Measurements from ENCODE around the gene THRA. TPM values are rescaled to one million over a fixed set of nuclear protein-coding genes. Genes with fewer than 3 reads are reported as not detected.
A peak's percentile ranks its signal among the peaks of the same experiment; 100 is the strongest.

Gene THRA
- polyA plus RNA-seq, 1 donor: 61.7 TPM

DNA sequence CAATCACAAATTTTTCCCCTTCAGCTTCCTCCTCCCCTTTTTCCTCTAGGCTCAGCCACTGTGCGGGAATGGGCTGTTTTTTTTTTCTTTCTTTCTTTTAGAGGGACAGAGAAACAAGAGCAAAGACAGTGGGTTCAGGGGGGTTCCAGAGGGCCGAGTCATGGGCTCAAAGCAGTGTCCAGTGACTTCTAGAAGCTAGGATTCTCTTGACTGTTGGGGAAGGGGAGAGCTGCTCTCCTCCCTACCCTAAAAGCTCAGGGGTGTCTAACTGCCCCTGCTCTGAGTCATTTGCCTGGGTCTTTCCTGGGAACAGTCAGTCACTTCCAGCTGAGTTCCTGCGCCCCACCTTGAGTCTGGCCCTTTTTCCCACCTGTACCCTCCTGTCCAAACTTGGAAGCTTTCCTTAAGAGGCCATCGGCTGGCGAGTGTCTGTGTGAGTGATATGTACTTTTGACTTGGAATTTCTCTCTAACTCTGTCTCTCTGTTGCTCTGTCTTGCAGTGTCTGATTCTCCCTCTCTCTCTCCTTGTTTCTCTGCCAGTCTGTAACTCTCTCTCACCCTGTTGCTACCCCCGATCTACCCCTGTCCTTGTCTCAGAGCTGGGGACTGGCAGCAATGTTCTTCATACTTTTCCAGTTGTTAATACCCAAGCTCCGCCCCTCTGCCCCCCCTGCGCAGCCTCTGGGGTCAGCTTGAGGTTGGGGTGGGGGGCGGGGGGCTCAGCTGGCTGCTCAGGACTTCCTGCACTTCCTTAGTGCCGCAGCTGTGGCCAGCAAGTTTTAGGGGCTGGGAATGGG is 2.4 kb downstream of the THRA start:
- no peaks in the 10 kb centered on the region for H3K27me3 ChIP-seq (ENCODE audit: control insufficient read depth, insufficient read depth, low read length)
- H3K4me1 ChIP-seq (ENCODE audit: control insufficient read depth, insufficient read depth, low read length): peaks cover 67% of the 10 kb centered on the region
- DNase-seq: peak in 1 of 2 donors; percentile 63
- 0% methylated on average over 1 of the region's 10 CpGs for WGBS (ENCODE audit: insufficient coverage, low lambda C conversion rate)
- H3K4me3 ChIP-seq (ENCODE audit: low read length): peak overlapping the region; percentile 99
- no peaks in the 10 kb centered on the region for H3K9me3 ChIP-seq (ENCODE audit: control insufficient read depth, low read depth, low read length)
- peaks cover 3% of the 10 kb centered on the region for H3K36me3 ChIP-seq (ENCODE audit: control insufficient read depth, insufficient read depth, low read length)
- peak overlapping the region; percentile 99 for H3K27ac ChIP-seq (ENCODE audit: low read length)

- H3K9me3 ChIP-seq (ENCODE audit: control insufficient read depth, low read depth, low read length): no peaks in the 10 kb centered on the region
- DNase-seq: no peak
- peaks cover 3% of the 10 kb centered on the region for H3K36me3 ChIP-seq (ENCODE audit: control insufficient read depth, insufficient read depth, low read length)
- WGBS (ENCODE audit: insufficient coverage, low lambda C conversion rate): no CpG with 5 or more reads among the region's 11 CpGs
- H3K27me3 ChIP-seq (ENCODE audit: control insufficient read depth, insufficient read depth, low read length): no peaks in the 10 kb centered on the region
- no peak overlapping the region for H3K4me3 ChIP-seq (ENCODE audit: low read length)
- peaks cover 74% of the 10 kb centered on the region for H3K4me1 ChIP-seq (ENCODE audit: control insufficient read depth, insufficient read depth, low read length)
- H3K27ac ChIP-seq (ENCODE audit: low read length): peak overlapping the region; percentile 99
Observed at GRCh38 chr17:40065769-40066510, 3.2 kb downstream of the THRA start.

DNA sequence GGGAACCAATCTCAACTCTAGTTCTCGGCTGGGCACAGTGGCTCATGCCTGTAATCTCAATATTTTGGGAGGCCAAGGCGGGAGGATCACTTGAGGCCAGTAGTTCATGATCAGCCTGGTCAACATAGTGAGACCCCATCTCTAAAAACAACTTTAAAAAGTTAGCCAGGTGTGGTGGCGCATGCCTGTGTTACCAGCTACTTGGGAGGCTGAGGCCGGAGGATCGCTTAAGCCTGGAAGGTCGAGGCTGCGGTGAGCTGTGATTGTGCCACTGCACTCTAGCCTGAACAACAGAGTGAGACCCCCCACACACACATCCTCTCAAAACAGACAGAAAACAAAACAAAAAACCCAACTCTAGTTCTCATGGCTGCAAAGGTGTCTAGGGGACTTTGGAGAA is 4.9 kb downstream of the THRA start:
- Histone ChIP-seq H3K4me1 (ENCODE audit: control insufficient read depth, insufficient read depth, low read length) (peaks cover 78% of the 10 kb centered on the region), H3K27ac (ENCODE audit: low read length) (peak overlapping the region; percentile 99), H3K36me3 (ENCODE audit: control insufficient read depth, insufficient read depth, low read length) (peaks cover 3% of the 10 kb centered on the region), H3K4me3 (ENCODE audit: low read length) (no peak overlapping the region), H3K27me3 (ENCODE audit: control insufficient read depth, insufficient read depth, low read length) (no peaks in the 10 kb centered on the region), H3K9me3 (ENCODE audit: control insufficient read depth, low read depth, low read length) (no peaks in the 10 kb centered on the region)
- no peak for DNase-seq
- no CpG with 5 or more reads among the region's 7 CpGs for WGBS (ENCODE audit: insufficient coverage, low lambda C conversion rate)

- H3K9me3 ChIP-seq (ENCODE audit: control insufficient read depth, low read depth, low read length): no peaks in the 10 kb centered on the region
- peak overlapping the region; percentile 99 for H3K27ac ChIP-seq (ENCODE audit: low read length)
- H3K4me3 ChIP-seq (ENCODE audit: low read length): no peak overlapping the region
- DNase-seq: peak in 1 of 2 donors; percentile 16
- H3K36me3 ChIP-seq (ENCODE audit: control insufficient read depth, insufficient read depth, low read length): peaks cover 3% of the 10 kb centered on the region
- WGBS (ENCODE audit: insufficient coverage, low lambda C conversion rate): no CpG with 5 or more reads among the region's 4 CpGs
- peaks cover 81% of the 10 kb centered on the region for H3K4me1 ChIP-seq (ENCODE audit: control insufficient read depth, insufficient read depth, low read length)
- H3K27me3 ChIP-seq (ENCODE audit: control insufficient read depth, insufficient read depth, low read length): no peaks in the 10 kb centered on the region
Observed at GRCh38 chr17:40068129-40068581, 5.4 kb downstream of the THRA start.

- DNase-seq: no peak
- Histone ChIP-seq H3K36me3 (ENCODE audit: control insufficient read depth, insufficient read depth, low read length) (peaks cover 3% of the 10 kb centered on the region), H3K9me3 (ENCODE audit: control insufficient read depth, low read depth, low read length) (no peaks in the 10 kb centered on the region), H3K4me3 (ENCODE audit: low read length) (no peak overlapping the region), H3K27me3 (ENCODE audit: control insufficient read depth, insufficient read depth, low read length) (no peaks in the 10 kb centered on the region), H3K4me1 (ENCODE audit: control insufficient read depth, insufficient read depth, low read length) (peaks cover 85% of the 10 kb centered on the region), H3K27ac (ENCODE audit: low read length) (peak overlapping the region; percentile 99)
- no CpG with 5 or more reads among the region's 5 CpGs for WGBS (ENCODE audit: insufficient coverage, low lambda C conversion rate)
Observed at GRCh38 chr17:40068584-40068916, 5.8 kb downstream of the THRA start.

- Histone ChIP-seq H3K27ac (ENCODE audit: low read length) (peak overlapping the region; percentile 99), H3K36me3 (ENCODE audit: control insufficient read depth, insufficient read depth, low read length) (peaks cover 5% of the 10 kb centered on the region), H3K4me1 (ENCODE audit: control insufficient read depth, insufficient read depth, low read length) (peaks cover 91% of the 10 kb centered on the region), H3K9me3 (ENCODE audit: control insufficient read depth, low read depth, low read length) (no peaks in the 10 kb centered on the region), H3K27me3 (ENCODE audit: control insufficient read depth, insufficient read depth, low read length) (no peaks in the 10 kb centered on the region), H3K4me3 (ENCODE audit: low read length) (peak overlapping the region; percentile 22)
- no CpG with 5 or more reads among the region's 14 CpGs for WGBS (ENCODE audit: insufficient coverage, low lambda C conversion rate)
- peak; percentile 90 for DNase-seq
Observed at GRCh38 chr17:40068917-40069750, 6.4 kb downstream of the THRA start.

- DNase-seq: peak; percentile 54 to 84
- WGBS (ENCODE audit: insufficient coverage, low lambda C conversion rate): no CpG with 5 or more reads among the region's 14 CpGs
- peaks cover 93% of the 10 kb centered on the region for H3K4me1 ChIP-seq (ENCODE audit: control insufficient read depth, insufficient read depth, low read length)
- H3K27ac ChIP-seq (ENCODE audit: low read length): peak overlapping the region; percentile 99
- H3K4me3 ChIP-seq (ENCODE audit: low read length): peak overlapping the region; percentile 3
- H3K9me3 ChIP-seq (ENCODE audit: control insufficient read depth, low read depth, low read length): no peaks in the 10 kb centered on the region
- peaks cover 13% of the 10 kb centered on the region for H3K36me3 ChIP-seq (ENCODE audit: control insufficient read depth, insufficient read depth, low read length)
- no peaks in the 10 kb centered on the region for H3K27me3 ChIP-seq (ENCODE audit: control insufficient read depth, insufficient read depth, low read length)
Observed at GRCh38 chr17:40069751-40070708, 7.3 kb downstream of the THRA start.

GRCh38 chr17:40070709-40071312 is 8.0 kb downstream of the THRA start:
- Histone ChIP-seq H3K27me3 (ENCODE audit: control insufficient read depth, insufficient read depth, low read length) (no peaks in the 10 kb centered on the region), H3K36me3 (ENCODE audit: control insufficient read depth, insufficient read depth, low read length) (peaks cover 16% of the 10 kb centered on the region), H3K4me3 (ENCODE audit: low read length) (peak overlapping the region; percentile 33), H3K9me3 (ENCODE audit: control insufficient read depth, low read depth, low read length) (no peaks in the 10 kb centered on the region), H3K4me1 (ENCODE audit: control insufficient read depth, insufficient read depth, low read length) (peaks cover 94% of the 10 kb centered on the region), H3K27ac (ENCODE audit: low read length) (peak overlapping the region; percentile 99)
- 0% methylated on average over 2 of the region's 8 CpGs for WGBS (ENCODE audit: insufficient coverage, low lambda C conversion rate)
- DNase-seq: peak; percentile 94 to 98

DNA sequence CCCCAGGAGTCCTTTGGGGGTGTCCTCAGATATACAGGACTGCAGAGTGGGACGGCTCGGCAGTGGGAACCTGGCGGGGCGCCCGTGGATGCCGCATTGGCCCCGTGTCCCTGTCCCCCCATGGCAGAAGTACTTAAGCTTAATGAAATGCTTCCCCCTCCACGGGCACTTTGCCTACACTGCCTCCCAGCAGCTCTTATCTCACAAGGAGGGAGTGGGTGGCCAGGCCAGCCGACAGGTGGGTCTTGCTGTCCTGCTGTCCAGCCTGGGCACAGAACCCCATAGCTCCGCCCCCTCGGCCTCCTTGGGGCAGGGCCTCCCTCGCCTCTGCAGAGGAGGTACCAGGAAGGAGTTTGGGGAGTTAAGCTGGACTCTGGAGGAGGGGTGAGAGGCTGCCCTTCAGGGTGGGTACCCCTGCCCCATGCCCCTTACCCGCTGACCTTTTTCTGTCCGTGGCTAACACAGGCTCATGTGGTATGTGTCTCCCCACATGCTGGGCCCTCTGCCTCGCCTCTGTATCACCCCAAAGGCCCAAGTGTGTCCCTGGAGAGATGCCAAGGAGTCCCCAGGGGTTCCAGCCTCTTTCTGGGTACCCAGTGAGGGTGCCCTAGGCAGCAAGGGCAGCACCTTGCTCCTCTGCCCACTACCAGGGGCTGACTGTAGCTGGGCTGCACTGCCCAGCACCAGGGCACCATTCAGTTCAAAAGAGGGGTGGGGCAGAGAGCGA is 8.7 kb downstream of the THRA start:
- DNase-seq: peak; percentile 82 to 93
- WGBS (ENCODE audit: insufficient coverage, low lambda C conversion rate): no CpG with 5 or more reads among the region's 16 CpGs
- H3K4me3 ChIP-seq (ENCODE audit: low read length): peak overlapping the region; percentile 33

More for the DNA sequence above, 8.7 kb downstream of the THRA start:
- no peaks in the 10 kb centered on the region for H3K27me3 ChIP-seq (ENCODE audit: control insufficient read depth, insufficient read depth, low read length)
- no peaks in the 10 kb centered on the region for H3K9me3 ChIP-seq (ENCODE audit: control insufficient read depth, low read depth, low read length)
- peaks cover 19% of the 10 kb centered on the region for H3K36me3 ChIP-seq (ENCODE audit: control insufficient read depth, insufficient read depth, low read length)
- H3K4me1 ChIP-seq (ENCODE audit: control insufficient read depth, insufficient read depth, low read length): peaks cover 90% of the 10 kb centered on the region
- H3K27ac ChIP-seq (ENCODE audit: low read length): peak overlapping the region; percentile 99

All from large intestine (tissue), 3 donors.